ENCODE results near the gene RANBP3. TPM values are rescaled to one million over a fixed set of nuclear protein-coding genes. Genes with fewer than 3 reads are reported as not detected.

The RANBP3 gene
- total RNA-seq, 2 experiments from 2014 or later = 74.3 to 90.2 TPM

DNA sequence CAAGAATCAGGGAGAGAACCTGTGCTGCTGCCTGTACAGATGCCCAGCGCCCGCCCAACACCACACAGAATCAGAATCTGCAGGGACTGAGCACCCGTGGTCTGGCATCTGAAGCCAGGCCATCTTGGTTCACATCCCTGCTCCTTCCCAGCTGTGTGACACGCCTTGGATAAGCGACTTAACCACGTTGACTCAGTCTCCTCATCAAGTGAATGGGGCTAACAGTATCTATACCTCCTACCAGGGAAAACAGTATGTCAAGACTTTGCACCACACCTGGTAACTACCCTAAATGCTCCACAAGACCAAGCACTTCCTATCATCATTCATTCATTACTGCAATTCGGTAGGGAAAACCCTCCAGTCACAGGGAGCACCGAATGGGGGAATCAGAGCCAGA is 1.2 kb downstream of the RANBP3 start:
- no peak for TF ChIP-seq EZH2phosphoT487 (IDR thresholded peaks at IDR 0.05; ENCODE audit: borderline replicate concordance, low read depth, low read length)
- POLR2A ChIA-PET = interaction anchor here (1.8 kb wide), 1 partner anchor 9 kb away, joined by 6 read pairs; no protein-coding TSS in a partner anchor
- Histone ChIP-seq H3K9me2 (ENCODE audit: insufficient read depth, low read length) (no peaks in the 10 kb centered on the region), H3K27ac (ENCODE audit: low read depth, low read length, poor library complexity, severe bottlenecking) (peak overlapping the region; percentile 73), H3K4me3 (ENCODE audit: low read depth, low read length, poor library complexity, severe bottlenecking) (peak overlapping the region; percentile 97), H3K4me1 (ENCODE audit: insufficient read depth, low read length, poor library complexity, severe bottlenecking) (peaks cover 47% of the 10 kb centered on the region), H3K4me2 (ENCODE audit: low read length) (peak overlapping the region; percentile 97), H2AFZ (ENCODE audit: low read length) (no peak overlapping the region), H3K9me3 (ENCODE audit: low read length) (no peaks in the 10 kb centered on the region), H3K79me2 (ENCODE audit: insufficient read depth, low read depth, low read length) (peaks cover 86% of the 10 kb centered on the region), H3K36me3 (ENCODE audit: insufficient read depth, low read length) (peaks cover 68% of the 10 kb centered on the region), H4K20me1 (ENCODE audit: insufficient read depth, low read length) (peaks cover 28% of the 10 kb centered on the region; the same call in 1 of the 2 replicates)
- DNase-seq (ENCODE audit: low spot score) = no peak
- BruUV-seq (replicated peaks) = no TSS peak
- CTCF ChIA-PET (ENCODE audit: unreplicated experiment) = no interaction called here
- intact Hi-C loops (cut with micrococcal nuclease; ENCODE audit: unreplicated experiment) = loop anchor here (10.0 kb wide), 1 partner anchor 352 kb away; the partner anchor contains the start of genes SAFB and SAFB2

DNA sequence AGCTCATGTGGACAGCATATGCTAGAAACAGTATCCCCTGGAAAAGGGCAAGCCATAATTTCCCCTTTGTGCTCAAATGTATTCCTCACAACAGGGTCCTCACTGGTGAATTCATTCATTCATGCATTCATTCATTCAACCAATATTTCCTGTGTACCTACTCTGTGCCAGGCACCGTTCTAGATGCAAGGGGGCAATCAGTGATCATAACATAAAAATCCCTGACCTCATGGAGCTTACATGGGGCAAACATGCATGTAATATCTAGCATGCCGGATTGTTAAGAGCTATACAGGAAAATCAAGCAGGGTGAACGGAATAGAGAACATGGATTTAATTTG is 2.6 kb downstream of the RANBP3 start:
- peaks cover 67% of the 10 kb centered on the region for H3K36me3 ChIP-seq (ENCODE audit: insufficient read depth, low read length)
- peaks cover 96% of the 10 kb centered on the region for H3K79me2 ChIP-seq (ENCODE audit: insufficient read depth, low read depth, low read length)
- H3K4me2 ChIP-seq (ENCODE audit: low read length) = peak overlapping the region; percentile 97
- no peaks in the 10 kb centered on the region for H3K9me2 ChIP-seq (ENCODE audit: insufficient read depth, low read length)
- no peak for DNase-seq (ENCODE audit: low spot score)
- H3K4me1 ChIP-seq (ENCODE audit: insufficient read depth, low read length, poor library complexity, severe bottlenecking) = peaks cover 44% of the 10 kb centered on the region
- H3K27ac ChIP-seq (ENCODE audit: low read depth, low read length, poor library complexity, severe bottlenecking) = peak overlapping the region; percentile 37
- no peak overlapping the region for H2AFZ ChIP-seq (ENCODE audit: low read length)
- peak overlapping the region; percentile 54 for H3K4me3 ChIP-seq (ENCODE audit: low read depth, low read length, poor library complexity, severe bottlenecking)
- no TSS peak for BruUV-seq (replicated peaks)
- intact Hi-C loops (cut with micrococcal nuclease; ENCODE audit: unreplicated experiment) = loop anchor here (10.0 kb wide), 1 partner anchor 351 kb away; the partner anchor contains the start of genes SAFB and SAFB2
- ChIA-PET CTCF (ENCODE audit: unreplicated experiment) (no interaction called here), POLR2A (interaction anchor here (0.5 kb wide), 1 partner anchor 604 kb away, joined by 3 read pairs; no protein-coding TSS in a partner anchor)
- H3K9me3 ChIP-seq (ENCODE audit: low read length) = no peaks in the 10 kb centered on the region
- H4K20me1 ChIP-seq (ENCODE audit: insufficient read depth, low read length) = peaks cover 34% of the 10 kb centered on the region; the same call in 1 of the 2 replicates
- TF ChIP-seq, protein P1, sequence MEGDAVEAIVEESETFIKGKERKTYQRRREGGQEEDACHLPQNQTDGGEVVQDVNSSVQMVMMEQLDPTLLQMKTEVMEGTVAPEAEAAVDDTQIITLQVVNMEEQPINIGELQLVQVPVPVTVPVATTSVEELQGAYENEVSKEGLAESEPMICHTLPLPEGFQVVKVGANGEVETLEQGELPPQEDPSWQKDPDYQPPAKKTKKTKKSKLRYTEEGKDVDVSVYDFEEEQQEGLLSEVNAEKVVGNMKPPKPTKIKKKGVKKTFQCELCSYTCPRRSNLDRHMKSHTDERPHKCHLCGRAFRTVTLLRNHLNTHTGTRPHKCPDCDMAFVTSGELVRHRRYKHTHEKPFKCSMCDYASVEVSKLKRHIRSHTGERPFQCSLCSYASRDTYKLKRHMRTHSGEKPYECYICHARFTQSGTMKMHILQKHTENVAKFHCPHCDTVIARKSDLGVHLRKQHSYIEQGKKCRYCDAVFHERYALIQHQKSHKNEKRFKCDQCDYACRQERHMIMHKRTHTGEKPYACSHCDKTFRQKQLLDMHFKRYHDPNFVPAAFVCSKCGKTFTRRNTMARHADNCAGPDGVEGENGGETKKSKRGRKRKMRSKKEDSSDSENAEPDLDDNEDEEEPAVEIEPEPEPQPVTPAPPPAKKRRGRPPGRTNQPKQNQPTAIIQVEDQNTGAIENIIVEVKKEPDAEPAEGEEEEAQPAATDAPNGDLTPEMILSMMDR (conservative IDR thresholded peaks at IDR 0.05; ENCODE audit: low read length) = no peak
- TF ChIP-seq EZH2phosphoT487 (IDR thresholded peaks at IDR 0.05; ENCODE audit: borderline replicate concordance, low read depth, low read length) = no peak

DNA sequence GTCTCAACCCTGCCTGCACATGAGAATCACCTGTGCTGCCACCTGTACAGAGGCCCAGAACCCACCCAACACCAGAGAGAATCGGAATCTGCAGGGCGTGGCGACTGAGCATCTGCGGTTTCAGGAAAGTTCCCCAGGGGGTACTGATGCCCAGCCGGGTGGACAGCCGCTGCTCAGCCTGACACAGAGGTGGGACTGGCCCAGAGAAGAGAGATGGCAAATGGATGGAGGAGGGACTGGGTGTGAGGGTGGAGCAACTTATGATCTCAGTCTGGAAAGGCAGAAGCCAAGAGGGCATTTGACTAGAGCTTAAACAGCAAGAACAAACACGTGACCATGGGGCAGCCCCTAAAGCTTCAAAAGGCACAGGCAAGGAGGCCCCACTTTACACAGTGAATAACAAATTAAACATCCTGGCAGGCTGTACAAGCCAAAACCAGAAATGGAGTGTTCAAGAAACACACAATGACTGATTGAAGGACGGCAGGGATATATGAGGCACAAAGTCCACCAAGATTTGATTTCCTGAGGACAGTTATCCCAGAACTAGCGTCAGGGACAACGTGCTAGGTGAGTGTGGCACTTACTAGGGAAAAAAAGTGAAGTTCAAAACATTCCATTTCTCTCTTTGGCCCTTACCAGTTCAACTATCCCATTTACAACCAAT is 3.1 kb downstream of the RANBP3 start:
- Histone ChIP-seq H3K9me3 (ENCODE audit: low read length) (no peaks in the 10 kb centered on the region), H3K27ac (ENCODE audit: low read depth, low read length, poor library complexity, severe bottlenecking) (peak overlapping the region; percentile 37), H3K79me2 (ENCODE audit: insufficient read depth, low read depth, low read length) (peaks cover 96% of the 10 kb centered on the region), H3K9me2 (ENCODE audit: insufficient read depth, low read length) (no peaks in the 10 kb centered on the region), H3K4me3 (ENCODE audit: low read depth, low read length, poor library complexity, severe bottlenecking) (peak overlapping the region; percentile 54), H3K4me2 (ENCODE audit: low read length) (peak overlapping the region; percentile 97), H4K20me1 (ENCODE audit: insufficient read depth, low read length) (peaks cover 35% of the 10 kb centered on the region; the same call in 1 of the 2 replicates), H3K4me1 (ENCODE audit: insufficient read depth, low read length, poor library complexity, severe bottlenecking) (peaks cover 39% of the 10 kb centered on the region), H2AFZ (ENCODE audit: low read length) (no peak overlapping the region), H3K36me3 (ENCODE audit: insufficient read depth, low read length) (peaks cover 69% of the 10 kb centered on the region)
- DNase-seq (ENCODE audit: low spot score) = peak; percentile 69
- POLR2A ChIA-PET = no interaction called here
- BruUV-seq (replicated peaks) = no TSS peak
- no peak for TF ChIP-seq EZH2phosphoT487 (IDR thresholded peaks at IDR 0.05; ENCODE audit: borderline replicate concordance, low read depth, low read length)
- TF ChIP-seq, protein P1 (conservative IDR thresholded peaks at IDR 0.05; ENCODE audit: low read length) = no peak
- intact Hi-C loops (cut with micrococcal nuclease; ENCODE audit: unreplicated experiment) = loop anchor here (10.0 kb wide), 1 partner anchor 350 kb away; the partner anchor contains the start of genes SAFB and SAFB2
- CTCF ChIA-PET (ENCODE audit: unreplicated experiment) = no interaction called here
